M059J (cell line): ENCODE measurements around the gene CRYBB2. TPM values are rescaled to one million over a fixed set of nuclear protein-coding genes. Genes with fewer than 3 reads are reported as not detected.
"Not testable (repeated sequence)": the region's sequence is repeated elsewhere in the genome, so short reads cannot be mapped to it uniquely, and the experiment has no call there.

Experiments used
- DNase-seq: peaks from one replicate; pipeline ENCODE4 v3.0.0-alpha.2; 2012; ENCODE audit warnings: low read depth
- total RNA-seq: library from RNA; depleted of rRNA; stranded (reverse); fragments of >200 nt; shearing (Covaris generic); gene quantifications from 2 replicates; pipeline ENCODE4 v1.2.3, GENCODE V29; 2014; rRNA removed

Gene CRYBB2
- 0.30 TPM in 1 of 2 replicates, not detected in the other for total RNA-seq

GRCh38 chr22:25219211-25219689 lies at the start of gene CRYBB2:
Gene CRYBB2 (plus strand): TSS chr22:25219639. CDS start chr22:25221430, 1,791 bp downstream.
- no peak for DNase-seq

GRCh38 chr22:25170426-25170980 lies 48.9 kb upstream of the CRYBB2 start:
- no peak for DNase-seq

GRCh38 chr22:25172153-25172552 lies 47.3 kb upstream of the CRYBB2 start:
- DNase-seq = no peak

GRCh38 chr22:25174156-25174887 lies 45.1 kb upstream of the CRYBB2 start:
- no peak for DNase-seq

GRCh38 chr22:25174888-25175411 lies 44.5 kb upstream of the CRYBB2 start:
- no peak for DNase-seq

GRCh38 chr22:25176175-25176574 lies 43.3 kb upstream of the CRYBB2 start:
- peak; percentile 71 for DNase-seq

- DNase-seq = no peak
Observed at GRCh38 chr22:25176799-25177198, 42.6 kb upstream of the CRYBB2 start.

- DNase-seq = no peak
Observed at GRCh38 chr22:25177226-25177625, 42.2 kb upstream of the CRYBB2 start.

- no peak for DNase-seq
Observed at GRCh38 chr22:25177895-25178294, 41.5 kb upstream of the CRYBB2 start.

- DNase-seq = not testable (repeated sequence)
Observed at GRCh38 chr22:25178348-25178747, 41.1 kb upstream of the CRYBB2 start.

GRCh38 chr22:25178869-25179631 lies 40.4 kb upstream of the CRYBB2 start:
- DNase-seq = not testable (repeated sequence)

- DNase-seq = no peak
Observed at GRCh38 chr22:25182131-25183110, 37.0 kb upstream of the CRYBB2 start.

- no peak for DNase-seq
Observed at GRCh38 chr22:25183949-25184619, 35.4 kb upstream of the CRYBB2 start.

GRCh38 chr22:25186140-25186539 lies 33.3 kb upstream of the CRYBB2 start:
- DNase-seq = no peak

GRCh38 chr22:25187469-25187868 lies 32.0 kb upstream of the CRYBB2 start:
- no peak for DNase-seq

- no peak for DNase-seq
Observed at GRCh38 chr22:25192406-25192805, 27.0 kb upstream of the CRYBB2 start.

- DNase-seq = no peak
Observed at GRCh38 chr22:25193130-25193529, 26.3 kb upstream of the CRYBB2 start.

- DNase-seq = no peak
Observed at GRCh38 chr22:25193548-25193947, 25.9 kb upstream of the CRYBB2 start.

GRCh38 chr22:25196326-25196725 lies 23.1 kb upstream of the CRYBB2 start:
- DNase-seq = no peak

- DNase-seq = no peak
Observed at GRCh38 chr22:25197340-25197739, 22.1 kb upstream of the CRYBB2 start.
